Measurements from ENCODE around the gene KLHL29. TPM values are rescaled to one million over a fixed set of nuclear protein-coding genes. Genes with fewer than 3 reads are reported as not detected.
A peak's percentile ranks its signal among the peaks of the same experiment; 100 is the strongest.

KLHL29 gene
- total RNA-seq, 1 donor from 2014 or later, result 8.0 TPM

- no peak overlapping the region for H3K4me3 Mint-ChIP-seq (ENCODE audit: unreplicated experiment)
- no peaks in the 10 kb centered on the region for H3K9me3 Mint-ChIP-seq (ENCODE audit: low read depth)
- no peak for TF ChIP-seq CTCF (IDR thresholded peaks at IDR 0.05)
- no peak for DNase-seq (ENCODE audit: low spot score)
- peaks cover 5% of the 10 kb centered on the region for H3K36me3 Mint-ChIP-seq (ENCODE audit: low read depth)
- no peak overlapping the region for H3K27ac Mint-ChIP-seq (ENCODE audit: unreplicated experiment)
- peaks cover 21% of the 10 kb centered on the region for H3K4me1 Mint-ChIP-seq (ENCODE audit: low read depth)
- H3K27me3 Mint-ChIP-seq (ENCODE audit: low read depth), result peaks cover 2% of the 10 kb centered on the region
These were observed 168.6 kb downstream of the KLHL29 start for GRCh38 chr2:23553561-23553960.

GRCh38 chr2:23554054-23554697 lies 169.2 kb downstream of the KLHL29 start:
- DNase-seq (ENCODE audit: low spot score), result peak; percentile 75
- H3K4me3 Mint-ChIP-seq (ENCODE audit: unreplicated experiment), result no peak overlapping the region
- peaks cover 2% of the 10 kb centered on the region for H3K27me3 Mint-ChIP-seq (ENCODE audit: low read depth)
- TF ChIP-seq CTCF (IDR thresholded peaks at IDR 0.05), result no peak
- no peaks in the 10 kb centered on the region for H3K9me3 Mint-ChIP-seq (ENCODE audit: low read depth)
- no peak overlapping the region for H3K27ac Mint-ChIP-seq (ENCODE audit: unreplicated experiment)
- peaks cover 5% of the 10 kb centered on the region for H3K36me3 Mint-ChIP-seq (ENCODE audit: low read depth)
- H3K4me1 Mint-ChIP-seq (ENCODE audit: low read depth), result peaks cover 15% of the 10 kb centered on the region

GRCh38 chr2:23555944-23556343 lies 171.0 kb downstream of the KLHL29 start:
- DNase-seq (ENCODE audit: low spot score), result no peak
- no peaks in the 10 kb centered on the region for H3K9me3 Mint-ChIP-seq (ENCODE audit: low read depth)
- no peaks in the 10 kb centered on the region for H3K4me1 Mint-ChIP-seq (ENCODE audit: low read depth)
- peaks cover 3% of the 10 kb centered on the region for H3K27me3 Mint-ChIP-seq (ENCODE audit: low read depth)
- peaks cover 5% of the 10 kb centered on the region for H3K36me3 Mint-ChIP-seq (ENCODE audit: low read depth)
- no peak overlapping the region for H3K27ac Mint-ChIP-seq (ENCODE audit: unreplicated experiment)
- TF ChIP-seq CTCF (IDR thresholded peaks at IDR 0.05), result no peak
- no peak overlapping the region for H3K4me3 Mint-ChIP-seq (ENCODE audit: unreplicated experiment)

GRCh38 chr2:23556929-23557328 lies 171.9 kb downstream of the KLHL29 start:
- peaks cover 3% of the 10 kb centered on the region for H3K27me3 Mint-ChIP-seq (ENCODE audit: low read depth)
- TF ChIP-seq CTCF (IDR thresholded peaks at IDR 0.05), result no peak
- H3K27ac Mint-ChIP-seq (ENCODE audit: unreplicated experiment), result no peak overlapping the region
- H3K4me1 Mint-ChIP-seq (ENCODE audit: low read depth), result no peaks in the 10 kb centered on the region
- DNase-seq (ENCODE audit: low spot score), result no peak
- peaks cover 5% of the 10 kb centered on the region for H3K36me3 Mint-ChIP-seq (ENCODE audit: low read depth)
- no peak overlapping the region for H3K4me3 Mint-ChIP-seq (ENCODE audit: unreplicated experiment)
- H3K9me3 Mint-ChIP-seq (ENCODE audit: low read depth), result no peaks in the 10 kb centered on the region

- DNase-seq (ENCODE audit: low spot score), result no peak
- peaks cover 3% of the 10 kb centered on the region for H3K27me3 Mint-ChIP-seq (ENCODE audit: low read depth)
- no peaks in the 10 kb centered on the region for H3K9me3 Mint-ChIP-seq (ENCODE audit: low read depth)
These were observed 172.5 kb downstream of the KLHL29 start for GRCh38 chr2:23557455-23557854.

More at GRCh38 chr2:23557455-23557854, 172.5 kb downstream of the KLHL29 start:
- H3K27ac Mint-ChIP-seq (ENCODE audit: unreplicated experiment), result no peak overlapping the region
- no peak overlapping the region for H3K4me3 Mint-ChIP-seq (ENCODE audit: unreplicated experiment)
- TF ChIP-seq CTCF (IDR thresholded peaks at IDR 0.05), result no peak
- H3K36me3 Mint-ChIP-seq (ENCODE audit: low read depth), result peaks cover 5% of the 10 kb centered on the region
- H3K4me1 Mint-ChIP-seq (ENCODE audit: low read depth), result no peaks in the 10 kb centered on the region

All from chondrocyte (in vitro differentiated cells).